HG03575 (cell line): Measurements from ENCODE around the gene ARHGAP21.
"Not testable (repeated sequence)": the region's sequence is repeated elsewhere in the genome, so short reads cannot be mapped to it uniquely, and the experiment has no call there.

Source experiments
- ATAC-seq: cut with Tn5 transposase; IDR thresholded peaks from one replicate; pipeline ENCODE4 v1.9.1; 2021; ENCODE audit not compliant: unreplicated experiment, insufficient number of reproducible peaks, low FRiP score; ENCODE audit errors: extremely low read depth

Gene ARHGAP21

GRCh38 chr10:24723788-24724380 is at the start of gene ARHGAP21:
Gene ARHGAP21, minus strand, starts transcription at chr10:24723887. Its CDS starts 1,988 bp downstream, at chr10:24721899.
- no peak for ATAC-seq

GRCh38 chr10:24771943-24772694 is 48.4 kb upstream of the ARHGAP21 start:
- no peak for ATAC-seq

- not testable (repeated sequence) for ATAC-seq
Measured at GRCh38 chr10:24764991-24765390, 41.3 kb upstream of the ARHGAP21 start.

GRCh38 chr10:24762966-24763623 is 39.4 kb upstream of the ARHGAP21 start:
- ATAC-seq = no peak

GRCh38 chr10:24762161-24762924 is 38.7 kb upstream of the ARHGAP21 start:
- ATAC-seq = no peak

- ATAC-seq = no peak
Measured at GRCh38 chr10:24759672-24760071, 36.0 kb upstream of the ARHGAP21 start.

GRCh38 chr10:24758254-24758653 is 34.6 kb upstream of the ARHGAP21 start:
- not testable (repeated sequence) for ATAC-seq

- no peak for ATAC-seq
Measured at GRCh38 chr10:24756283-24756682, 32.6 kb upstream of the ARHGAP21 start.

GRCh38 chr10:24751716-24752115 is 28.0 kb upstream of the ARHGAP21 start:
- no peak for ATAC-seq

- no peak for ATAC-seq
Measured at GRCh38 chr10:24750695-24751094, 27.0 kb upstream of the ARHGAP21 start.

- ATAC-seq = no peak
Measured at GRCh38 chr10:24748214-24748613, 24.5 kb upstream of the ARHGAP21 start.

- ATAC-seq = no peak
Measured at GRCh38 chr10:24744946-24745345, 21.3 kb upstream of the ARHGAP21 start.

GRCh38 chr10:24740714-24741113 is 17.0 kb upstream of the ARHGAP21 start:
- no peak for ATAC-seq

- no peak for ATAC-seq
Measured at GRCh38 chr10:24737001-24737400, 13.3 kb upstream of the ARHGAP21 start.

- ATAC-seq = no peak
Measured at GRCh38 chr10:24731942-24732341, 8.3 kb upstream of the ARHGAP21 start.

GRCh38 chr10:24730811-24731210 is 7.1 kb upstream of the ARHGAP21 start:
- no peak for ATAC-seq

GRCh38 chr10:24727786-24728185 is 4.1 kb upstream of the ARHGAP21 start:
- no peak for ATAC-seq

- ATAC-seq = no peak
Measured at GRCh38 chr10:24726626-24727025, 2.9 kb upstream of the ARHGAP21 start.

GRCh38 chr10:24726029-24726428 is 2.3 kb upstream of the ARHGAP21 start:
- ATAC-seq = not testable (repeated sequence)
